H9 (cell line): ENCODE measurements around the gene FREM2. TPM values are rescaled to one million over a fixed set of nuclear protein-coding genes. Genes with fewer than 3 reads are reported as not detected.

Experiments used
- DNase-seq: peaks from one replicate; pipeline ENCODE4 v3.0.0-alpha.2; 2017
- H2AFZ ChIP-seq: one replicate; pipeline ENCODE4 v1.6.1; 2013; ENCODE audit warnings: mild to moderate bottlenecking, low read length, control low read depth, moderate library complexity
- H2AK5ac ChIP-seq: 2 replicates; pipeline ENCODE4 v1.6.1; 2013; ENCODE audit warnings: low read length, control low read depth, mixed read lengths; ENCODE audit not compliant: insufficient read length
- H2BK120ac ChIP-seq: one replicate; pipeline ENCODE4 v1.6.1; 2013; ENCODE audit warnings: low read depth, mild to moderate bottlenecking, low read length, control low read depth, inconsistent platforms; ENCODE audit not compliant: poor library complexity, severe bottlenecking
- H2BK12ac ChIP-seq: 2 replicates; pipeline ENCODE4 v1.6.1; 2013; ENCODE audit warnings: low read length, control low read depth, mixed read lengths, low read depth; ENCODE audit not compliant: insufficient read length
- H2BK15ac ChIP-seq: 2 replicates; pipeline ENCODE4 v1.6.1; 2013; ENCODE audit warnings: low read depth, low read length, control low read depth
- H2BK20ac ChIP-seq: one replicate; pipeline ENCODE4 v1.6.1; 2013; ENCODE audit warnings: low read depth, mild to moderate bottlenecking, low read length, control low read depth, inconsistent platforms; ENCODE audit not compliant: poor library complexity, severe bottlenecking
- H2BK5ac ChIP-seq: 2 replicates; pipeline ENCODE4 v1.6.1; 2013; ENCODE audit warnings: low read length, control low read depth, mixed read lengths; ENCODE audit not compliant: insufficient read length
- H3K14ac ChIP-seq: 2 replicates; pipeline ENCODE4 v1.6.1; 2013; ENCODE audit warnings: low read length, control low read depth; ENCODE audit not compliant: insufficient read depth
- H3K18ac ChIP-seq: 2 replicates; pipeline ENCODE4 v1.6.1; 2013; ENCODE audit warnings: low read depth, mild to moderate bottlenecking, mixed read lengths, low read length, control low read depth; ENCODE audit not compliant: insufficient read length
- H3K23ac ChIP-seq: 2 replicates; pipeline ENCODE4 v1.6.1; 2013; ENCODE audit warnings: low read length, control low read depth, mixed read lengths, low read depth; ENCODE audit not compliant: insufficient read length
- H3K23me2 ChIP-seq: 2 replicates; pipeline ENCODE4 v1.6.1; 2013; ENCODE audit warnings: low read depth, mild to moderate bottlenecking, mixed read lengths, low read length, control low read depth; ENCODE audit not compliant: insufficient read length, poor library complexity, severe bottlenecking
- H3K27ac ChIP-seq: 2 replicates; pipeline ENCODE4 v1.5.1; 2013; ENCODE audit warnings: low read length, control low read depth, mixed read lengths, low read depth; ENCODE audit not compliant: insufficient read length
- H3K27me3 ChIP-seq: 2 replicates; pipeline ENCODE4 v1.6.1; 2013; ENCODE audit warnings: low read length, control low read depth, inconsistent platforms; ENCODE audit not compliant: insufficient read depth
- H3K4ac ChIP-seq: 2 replicates; pipeline ENCODE4 v1.6.1; 2013; ENCODE audit warnings: low read depth, mild to moderate bottlenecking, control low read depth, inconsistent platforms, low read length, moderate library complexity
- H3K4me1 ChIP-seq: 2 replicates; pipeline ENCODE4 v1.6.1; 2013; ENCODE audit warnings: low read length, control low read depth, inconsistent platforms; ENCODE audit not compliant: insufficient read depth
- H3K4me2 ChIP-seq: 2 replicates; pipeline ENCODE4 v1.6.1; 2013; ENCODE audit warnings: low read length, control low read depth, mixed read lengths; ENCODE audit not compliant: insufficient read length, insufficient read depth
- H3K56ac ChIP-seq: 2 replicates; pipeline ENCODE4 v1.6.1; 2013; ENCODE audit warnings: low read depth, mild to moderate bottlenecking, mixed read lengths, low read length, control low read depth; ENCODE audit not compliant: insufficient read length
- H3K79me1 ChIP-seq: 2 replicates; pipeline ENCODE4 v1.6.1; 2013; ENCODE audit warnings: low read depth, mild to moderate bottlenecking, moderate library complexity, low read length, control low read depth, inconsistent platforms; ENCODE audit not compliant: insufficient read depth, poor library complexity, severe bottlenecking
- H3K79me2 ChIP-seq: 2 replicates; pipeline ENCODE4 v1.6.1; 2013; ENCODE audit warnings: low read length, control low read depth, inconsistent platforms; ENCODE audit not compliant: insufficient read depth
- H3K9ac ChIP-seq: 2 replicates; pipeline ENCODE4 v1.6.1; 2013; ENCODE audit warnings: low read length, control low read depth, mixed read lengths; ENCODE audit not compliant: insufficient read length; ENCODE audit errors: extremely low read depth
- H3K9me3 ChIP-seq: one replicate; pipeline ENCODE4 v1.6.1; 2013; ENCODE audit warnings: low read depth, low read length, inconsistent platforms; ENCODE audit not compliant: control insufficient read depth
- H3T11ph ChIP-seq: one replicate; pipeline ENCODE4 v1.6.1; 2013; ENCODE audit warnings: mild to moderate bottlenecking, low read length, control low read depth, inconsistent platforms
- H4K20me1 ChIP-seq: one replicate; pipeline ENCODE4 v1.6.1; 2013; ENCODE audit not compliant: control insufficient read depth, insufficient read length, insufficient read depth
- H4K5ac ChIP-seq: 2 replicates; pipeline ENCODE4 v1.6.1; 2013; ENCODE audit warnings: low read depth, mild to moderate bottlenecking, mixed read lengths, low read length, control low read depth; ENCODE audit not compliant: insufficient read length
- H4K8ac ChIP-seq: replicated peaks from 2 replicates; pipeline ENCODE4 v1.6.1; 2013; ENCODE audit warnings: low read length, control low read depth, mixed read lengths, low read depth; ENCODE audit not compliant: insufficient read length
- H4K91ac ChIP-seq: 2 replicates; pipeline ENCODE4 v1.6.1; 2013; ENCODE audit warnings: low read depth, mild to moderate bottlenecking, moderate library complexity, mixed read lengths, low read length, control low read depth; ENCODE audit not compliant: insufficient read length
- H3K27ac Mint-ChIP-seq, 3 experiments: 2 replicates in 2 of 3; 3 replicates in 1 of 3; pipeline ENCODE4 v1.8.0; 2020 to 2021; ENCODE audit warnings: mixed read lengths in 3 of 3, mild to moderate bottlenecking in 1 of 3, moderate library complexity in 1 of 3
- H3K27me3 Mint-ChIP-seq: 2 replicates; pipeline ENCODE4 v1.8.0; 2021; ENCODE audit warnings: low read depth, mild to moderate bottlenecking, moderate library complexity, mixed read lengths
- H3K36me3 Mint-ChIP-seq, 3 experiments: 2 replicates in 2 of 3; 3 replicates in 1 of 3; pipeline ENCODE4 v1.8.0; 2020 to 2021; ENCODE audit warnings: low read depth in 3 of 3, mixed read lengths in 3 of 3; ENCODE audit not compliant: insufficient read depth in 1 of 3
- H3K4me1 Mint-ChIP-seq, 2 experiments: 2 replicates each; pipeline ENCODE4 v1.8.0; 2020; ENCODE audit warnings: mixed read lengths in 2 of 2
- H3K4me3 Mint-ChIP-seq, 2 experiments: 2 replicates in 1 of 2; 3 replicates in 1 of 2; pipeline ENCODE4 v1.8.0; 2020 to 2021; ENCODE audit warnings: mild to moderate bottlenecking in 2 of 2, mixed read lengths in 2 of 2, moderate library complexity in 1 of 2
- H3K9me3 Mint-ChIP-seq, 2 experiments: 2 replicates in 1 of 2; 3 replicates in 1 of 2; pipeline ENCODE4 v1.8.0; 2020; ENCODE audit warnings: mild to moderate bottlenecking in 2 of 2, mixed read lengths in 2 of 2, moderate library complexity in 1 of 2
- WGBS: extraction: QIAGEN DNeasy Blood & Tissue Kit; methylation state at CpG from one replicate; pipeline ENCODE4 v1.1.7; 2013; ENCODE audit warnings: missing lambda C conversion rate, low lambda C conversion rate, mixed read lengths; ENCODE audit not compliant: insufficient read length; ENCODE audit errors: extremely low coverage; 5-methylcytosine and 5-hydroxymethylcytosine counted together
- total RNA-seq: library from RNA; stranded (reverse); gene quantifications from 2 replicates; pipeline ENCODE4 v1.2.1, GENCODE V29; 2021
- TF ChIP-seq, protein P1 (sequence below): fragments of 200-600 bp; sonication (generic); conservative IDR thresholded peaks from 3 replicates; pipeline ENCODE4 v1.8.0; 2021; ENCODE audit warnings: antibody characterized with exemption, mild to moderate bottlenecking

FREM2 gene
- total RNA-seq, 1 experiment from 2014 or later: 16.0 TPM

- Histone ChIP-seq H4K8ac (no peak overlapping the region), H2BK5ac (no peak overlapping the region), H3K23ac (no peak overlapping the region), H3K79me2 (no peaks in the 10 kb centered on the region), H3K4ac (no peak overlapping the region), H3T11ph (no peak overlapping the region), H3K4me2 (no peak overlapping the region), H3K4me1 (no peaks in the 10 kb centered on the region), H3K18ac (no peak overlapping the region), H2AFZ (no peak overlapping the region), H2BK12ac (no peak overlapping the region), H3K9ac (no peak overlapping the region), H3K9me3 (no peaks in the 10 kb centered on the region), H2BK15ac (no peak overlapping the region), H3K23me2 (no peaks in the 10 kb centered on the region), H3K56ac (no peak overlapping the region), H3K79me1 (no peaks in the 10 kb centered on the region), H3K27ac (no peak overlapping the region), H4K5ac (no peak overlapping the region), H4K91ac (no peak overlapping the region), H3K14ac (no peak overlapping the region), H2BK120ac (no peak overlapping the region), H2AK5ac (no peak overlapping the region), H4K20me1 (no peaks in the 10 kb centered on the region), H2BK20ac (no peak overlapping the region), H3K27me3 (no peaks in the 10 kb centered on the region)
- H3K9me3 Mint-ChIP-seq: no peaks in the 10 kb centered on the region
- no peak for DNase-seq
- no peaks in the 10 kb centered on the region for H3K27me3 Mint-ChIP-seq
- no peak overlapping the region for H3K4me3 Mint-ChIP-seq
- TF ChIP-seq, protein P1, sequence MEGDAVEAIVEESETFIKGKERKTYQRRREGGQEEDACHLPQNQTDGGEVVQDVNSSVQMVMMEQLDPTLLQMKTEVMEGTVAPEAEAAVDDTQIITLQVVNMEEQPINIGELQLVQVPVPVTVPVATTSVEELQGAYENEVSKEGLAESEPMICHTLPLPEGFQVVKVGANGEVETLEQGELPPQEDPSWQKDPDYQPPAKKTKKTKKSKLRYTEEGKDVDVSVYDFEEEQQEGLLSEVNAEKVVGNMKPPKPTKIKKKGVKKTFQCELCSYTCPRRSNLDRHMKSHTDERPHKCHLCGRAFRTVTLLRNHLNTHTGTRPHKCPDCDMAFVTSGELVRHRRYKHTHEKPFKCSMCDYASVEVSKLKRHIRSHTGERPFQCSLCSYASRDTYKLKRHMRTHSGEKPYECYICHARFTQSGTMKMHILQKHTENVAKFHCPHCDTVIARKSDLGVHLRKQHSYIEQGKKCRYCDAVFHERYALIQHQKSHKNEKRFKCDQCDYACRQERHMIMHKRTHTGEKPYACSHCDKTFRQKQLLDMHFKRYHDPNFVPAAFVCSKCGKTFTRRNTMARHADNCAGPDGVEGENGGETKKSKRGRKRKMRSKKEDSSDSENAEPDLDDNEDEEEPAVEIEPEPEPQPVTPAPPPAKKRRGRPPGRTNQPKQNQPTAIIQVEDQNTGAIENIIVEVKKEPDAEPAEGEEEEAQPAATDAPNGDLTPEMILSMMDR: no peak
- H3K4me1 Mint-ChIP-seq: peaks cover 0 to 2% of the 10 kb centered on the region in 2 experiments; a peak in 1 of 4 replicates
- WGBS: no CpG with 5 or more reads among the region's 1 CpG
- H3K27ac Mint-ChIP-seq: no peak overlapping the region
- peaks cover 2 to 16% (median 2%) of the 10 kb centered on the region in 3 experiments; a peak in 5 of 7 replicates for H3K36me3 Mint-ChIP-seq
Measured at GRCh38 chr13:38875186-38875875, 188.5 kb downstream of the FREM2 start.
